Lung microvascular endothelial cell (primary cell): ENCODE results near the gene BANF2. TPM values are rescaled to one million over a fixed set of nuclear protein-coding genes. Genes with fewer than 3 reads are reported as not detected.

Source experiments
- DNase-seq, 2 donors: peaks; one replicate each; pipeline versions ENCODE4 v3.0.0 to v3.0.0-alpha.2; 2010; ENCODE audit warnings: low read depth in 2 of 2
- total RNA-seq: library from RNA; depleted of rRNA; stranded (reverse); fragments of >200 nt; gene quantifications from 2 replicates; pipeline ENCODE4 v1.2.1, GENCODE V29; 2014

Gene BANF2
- total RNA-seq, 1 donor from 2014 or later = not detected

DNA sequence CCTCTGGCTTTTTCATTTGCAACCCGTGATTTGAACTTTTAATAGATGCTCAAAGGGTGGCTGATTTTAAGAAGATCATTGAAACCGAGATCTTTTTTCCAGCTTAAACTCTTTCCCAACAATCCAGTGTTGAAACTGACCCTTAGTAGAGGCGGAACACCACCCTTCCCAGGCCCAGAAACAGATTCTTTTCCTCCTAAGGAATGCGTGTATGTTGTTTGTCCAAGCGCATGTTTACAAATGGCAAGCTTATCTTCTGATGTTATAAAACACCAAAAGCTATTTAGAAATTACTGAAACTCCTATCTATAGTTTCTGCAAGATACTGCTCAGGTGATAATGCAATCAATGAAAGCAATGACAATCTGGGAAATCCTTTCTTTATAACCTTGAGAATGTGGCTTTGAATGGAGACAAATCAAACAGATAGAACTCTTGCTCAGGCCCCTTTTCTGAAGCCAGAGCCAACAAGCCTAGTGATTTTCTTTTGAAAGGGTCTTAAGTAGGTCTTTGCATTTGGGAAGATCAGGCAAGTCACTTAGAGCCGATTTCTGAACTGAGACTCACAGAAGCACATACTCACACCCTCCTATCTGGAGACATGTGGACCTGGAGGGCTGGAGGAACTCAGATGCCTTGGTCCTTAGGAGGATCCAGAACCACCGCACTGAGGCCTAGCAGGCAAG, 9.1 kb downstream of the BANF2 start:
- no peak for DNase-seq

GRCh38 chr20:17709361-17710293, 9.9 kb downstream of the BANF2 start:
- no peak for DNase-seq

DNA sequence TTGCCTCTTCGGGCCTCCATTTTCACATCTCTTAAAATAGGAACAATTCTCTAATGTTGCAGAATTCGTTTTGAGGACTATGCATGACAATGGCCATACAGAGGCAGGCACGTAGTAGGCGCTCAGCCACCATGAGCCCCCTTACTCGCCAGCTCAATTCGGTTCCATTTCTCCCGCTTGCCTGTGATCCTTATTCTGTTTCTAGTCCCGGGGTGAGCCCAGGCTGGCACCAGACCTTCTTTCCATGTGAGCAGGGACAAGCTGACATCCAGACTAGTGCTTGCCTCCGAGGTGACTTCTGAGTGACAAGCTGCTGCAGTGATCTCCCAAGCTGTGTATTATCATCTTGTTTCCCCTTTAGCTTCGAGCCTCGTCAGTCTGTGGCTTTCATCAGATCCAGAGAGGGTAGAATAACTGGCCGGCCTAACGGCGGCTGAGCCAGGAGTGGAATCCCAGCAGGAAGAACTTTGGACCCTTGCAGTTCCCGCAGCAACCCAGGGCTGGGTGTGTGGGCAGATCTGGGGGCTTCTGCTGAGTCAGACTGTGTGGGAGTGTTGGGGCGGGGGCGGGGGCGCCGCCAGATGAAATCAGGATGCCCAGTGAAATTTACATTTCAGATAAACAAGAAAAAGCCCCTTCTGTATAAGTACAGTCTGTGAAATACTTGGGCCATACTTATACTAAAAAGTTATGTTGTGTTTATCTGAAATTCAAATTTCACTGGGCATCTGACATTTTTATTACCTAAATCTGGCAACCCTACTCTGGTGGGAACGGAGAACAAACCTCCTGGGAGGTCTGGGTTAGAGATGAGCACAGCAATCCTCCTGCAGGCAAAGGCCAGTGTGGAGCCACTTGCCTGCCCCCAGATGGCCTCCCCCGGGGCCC, 10.9 kb downstream of the BANF2 start:
- no peak for DNase-seq

DNA sequence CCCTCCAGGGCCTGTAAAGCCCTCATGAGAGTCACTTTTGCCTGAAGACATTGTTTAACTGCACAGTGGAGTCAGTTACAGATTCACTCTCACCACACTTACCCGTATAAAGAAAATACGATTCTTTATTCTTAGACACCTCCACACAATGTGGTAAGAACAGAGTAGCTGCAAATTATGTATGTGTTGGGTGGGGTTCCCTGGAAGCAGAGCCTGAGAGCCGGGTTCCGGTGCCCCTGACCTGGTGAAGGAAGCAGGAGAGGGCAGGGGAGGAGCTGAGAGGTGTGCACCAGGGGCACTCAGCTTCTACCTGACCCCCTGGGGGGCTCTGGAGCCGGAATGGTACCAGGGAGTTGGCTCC, 11.5 kb downstream of the BANF2 start:
- no peak for DNase-seq

DNA sequence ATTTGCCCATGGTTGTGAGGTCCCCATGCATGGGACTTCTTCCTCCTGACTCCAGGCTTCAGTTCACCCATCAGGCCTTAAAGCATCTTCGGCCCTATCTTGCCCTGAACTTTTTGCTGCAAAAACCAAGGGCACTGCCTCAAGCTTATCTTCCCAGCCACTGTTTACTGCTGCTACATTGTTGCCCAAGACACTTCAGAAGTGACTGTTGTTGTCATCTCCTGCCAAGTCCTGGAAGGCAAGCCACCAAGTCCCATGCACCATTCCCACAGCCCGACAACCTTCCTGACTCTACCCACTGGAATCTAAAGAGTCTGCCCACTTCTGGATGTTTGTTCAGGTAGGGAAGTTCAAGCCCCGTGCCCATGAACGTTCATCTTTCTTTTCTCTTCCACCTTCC, 12.4 kb downstream of the BANF2 start:
- no peak for DNase-seq

GRCh38 chr20:17712708-17713107, 12.9 kb downstream of the BANF2 start:
- DNase-seq = no peak

DNA sequence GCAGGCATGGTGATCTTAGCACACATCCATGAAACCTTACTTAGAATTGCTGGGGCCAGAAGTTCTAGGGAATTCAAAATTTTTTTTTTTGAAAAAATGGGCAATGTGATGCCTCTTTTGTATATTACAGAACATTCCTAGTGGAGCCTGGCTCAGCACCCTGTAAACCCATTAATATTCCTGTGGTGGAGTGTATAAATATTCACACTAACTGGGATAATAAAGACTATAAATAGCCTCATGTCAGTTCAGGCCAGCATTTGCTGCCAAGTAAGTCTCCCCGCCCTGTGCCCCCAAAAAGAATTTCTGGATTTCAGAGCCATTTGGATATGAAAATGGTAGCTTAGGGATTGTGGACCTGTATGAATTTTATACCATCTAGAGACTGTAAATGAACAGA, 14.8 kb downstream of the BANF2 start:
- no peak for DNase-seq

GRCh38 chr20:17715075-17715474, 15.3 kb downstream of the BANF2 start:
- DNase-seq = no peak

DNA sequence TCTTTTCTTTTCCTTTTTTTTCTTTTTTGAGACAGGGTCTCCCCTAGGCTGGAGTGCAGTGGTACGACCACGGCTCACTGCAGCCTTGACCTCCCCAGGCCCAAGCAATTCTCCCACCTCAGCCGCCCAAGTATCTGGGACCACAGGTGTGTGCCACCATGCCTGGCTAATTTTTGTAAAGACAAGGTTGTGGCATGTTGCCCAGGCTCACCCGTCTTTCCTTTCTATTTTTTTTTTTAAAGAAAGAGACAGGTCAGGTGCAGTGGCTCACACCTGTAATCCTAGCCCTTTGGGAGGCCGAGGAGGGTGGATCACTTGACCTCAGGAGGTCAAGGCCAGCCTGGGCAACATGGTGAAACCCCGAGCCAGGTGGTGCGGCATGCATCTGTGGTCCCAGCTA, 16.6 kb downstream of the BANF2 start:
- no peak for DNase-seq

- no peak for DNase-seq
Measured at GRCh38 chr20:17720755-17721154, 21.0 kb downstream of the BANF2 start.

DNA sequence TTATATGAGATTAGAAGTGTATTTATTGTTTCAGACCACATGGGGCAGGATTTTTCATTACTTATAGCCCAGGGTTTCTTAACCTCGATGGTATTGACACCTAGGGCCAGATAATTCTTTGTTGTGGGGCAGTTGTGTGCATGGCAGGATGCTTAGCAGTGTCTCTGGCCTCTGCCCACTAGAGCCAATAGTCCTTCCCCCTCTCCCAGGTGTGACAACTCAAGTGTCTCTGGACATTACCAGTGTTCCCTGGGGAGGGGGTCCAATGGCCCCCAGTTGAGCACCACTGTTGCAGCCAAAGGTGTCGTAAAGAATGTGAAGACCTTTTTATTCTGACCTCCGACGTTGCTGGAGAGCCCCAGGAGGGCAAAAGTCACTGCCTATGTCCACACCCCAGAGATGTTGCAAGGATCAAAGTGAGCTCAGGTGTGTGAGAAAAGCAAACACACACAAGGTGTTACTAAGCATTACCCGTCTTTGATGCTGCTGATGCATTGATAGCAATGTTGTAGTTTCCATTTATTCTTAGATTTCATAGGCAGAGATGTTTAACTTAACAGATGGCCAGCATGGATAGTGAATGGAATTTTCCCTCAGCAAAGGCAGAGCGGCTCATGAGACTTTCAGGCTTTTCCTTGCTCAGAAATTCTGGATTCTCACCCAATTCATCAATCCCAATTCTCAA, 22.2 kb downstream of the BANF2 start:
- no peak for DNase-seq

- no peak for DNase-seq
Measured at GRCh38 chr20:17722493-17723300, 22.9 kb downstream of the BANF2 start.

- DNase-seq = no peak
Measured at GRCh38 chr20:17723301-17723691, 23.5 kb downstream of the BANF2 start.

DNA sequence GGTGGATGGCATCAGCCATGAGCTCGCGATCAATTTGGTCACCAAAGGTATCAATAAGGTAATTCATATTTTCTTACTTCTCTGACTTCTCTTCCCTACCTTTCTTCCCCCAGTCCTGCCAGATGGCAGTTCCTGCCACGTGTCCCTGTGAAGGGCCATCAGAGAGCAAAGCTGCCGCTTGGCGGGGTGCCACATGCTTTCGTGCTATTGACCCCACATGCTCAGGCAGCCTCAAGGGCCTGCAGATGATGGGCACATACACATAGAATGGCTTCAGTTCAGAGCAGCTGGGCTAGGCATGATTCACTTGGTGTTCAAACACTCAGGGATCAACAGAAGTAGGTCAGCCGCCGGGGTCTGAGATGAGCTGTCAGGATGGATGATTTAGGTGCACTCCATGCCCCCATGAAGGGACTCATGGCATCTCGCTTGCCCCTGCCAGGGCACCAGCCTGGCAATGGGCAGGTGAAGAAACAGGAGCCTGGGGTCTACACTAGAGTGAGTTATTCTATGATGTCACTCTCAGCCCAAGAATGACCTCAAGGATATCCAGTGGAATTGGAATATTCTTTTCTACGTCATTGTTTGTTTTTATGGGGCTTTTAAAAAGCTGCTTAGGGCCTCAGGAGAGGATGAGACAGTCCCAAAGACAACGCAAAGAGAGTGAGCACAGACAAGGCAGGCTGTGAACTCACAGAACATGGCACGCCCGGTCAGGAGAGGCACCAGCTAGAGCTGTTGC, 25.5 kb downstream of the BANF2 start:
- no peak for DNase-seq

DNA sequence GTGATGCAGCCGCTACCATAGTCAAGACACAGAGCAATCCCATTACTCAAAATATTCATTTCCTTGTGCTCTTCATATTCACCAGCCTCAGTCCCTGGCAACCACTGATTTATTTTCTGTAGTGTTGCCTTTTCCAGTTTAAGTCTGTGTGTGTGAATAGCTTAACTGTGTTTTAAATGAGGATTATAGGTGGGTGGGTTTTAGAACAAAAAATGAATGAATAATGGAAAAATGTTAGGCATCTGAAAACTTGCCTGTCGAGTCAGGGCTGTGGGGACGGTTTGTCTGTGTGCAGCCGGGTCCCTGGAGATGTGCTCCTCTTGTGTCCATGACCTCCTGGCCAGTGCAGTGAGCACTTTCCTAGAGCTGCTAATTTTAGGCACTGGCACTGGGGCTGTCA, 27.1 kb downstream of the BANF2 start:
- DNase-seq = no peak

- no peak for DNase-seq
Measured at GRCh38 chr20:17727351-17727750, 27.6 kb downstream of the BANF2 start.

GRCh38 chr20:17728074-17728473, 28.3 kb downstream of the BANF2 start:
- no peak for DNase-seq

- no peak for DNase-seq
Measured at GRCh38 chr20:17730071-17730470, 30.3 kb downstream of the BANF2 start.

GRCh38 chr20:17731233-17731632, 31.5 kb downstream of the BANF2 start:
- no peak for DNase-seq
